Osteocyte (in vitro differentiated cells): ENCODE data around the gene BORA. TPM values are rescaled to one million over a fixed set of nuclear protein-coding genes. Genes with fewer than 3 reads are reported as not detected.

ENCODE experiments used
- DNase-seq: peaks from one replicate; pipeline ENCODE4 v3.0.0; 2021; ENCODE audit warnings: mixed read lengths; ENCODE audit not compliant: unreplicated experiment; ENCODE audit errors: extremely low spot score
- H3K27ac Mint-ChIP-seq: one replicate; pipeline ENCODE4 v1.8.0; 2021; ENCODE audit warnings: mild to moderate bottlenecking, mixed read lengths; ENCODE audit not compliant: unreplicated experiment
- H3K27me3 Mint-ChIP-seq: one replicate; pipeline ENCODE4 v1.8.0; 2021; ENCODE audit warnings: mixed read lengths; ENCODE audit not compliant: unreplicated experiment
- H3K36me3 Mint-ChIP-seq: one replicate; pipeline ENCODE4 v1.8.0; 2021; ENCODE audit warnings: mixed read lengths; ENCODE audit not compliant: unreplicated experiment
- H3K4me1 Mint-ChIP-seq: one replicate; pipeline ENCODE4 v1.8.0; 2021; ENCODE audit warnings: mixed read lengths; ENCODE audit not compliant: unreplicated experiment
- H3K4me3 Mint-ChIP-seq: one replicate; pipeline ENCODE4 v1.8.0; 2021; ENCODE audit warnings: mild to moderate bottlenecking, moderate library complexity, mixed read lengths; ENCODE audit not compliant: unreplicated experiment
- H3K9me3 Mint-ChIP-seq: one replicate; pipeline ENCODE4 v1.8.0; 2021; ENCODE audit warnings: mixed read lengths; ENCODE audit not compliant: unreplicated experiment
- CTCF ChIP-seq: fragments of 200-600 bp; sonication (generic); IDR thresholded peaks from 2 replicates; pipeline ENCODE4 v1.5.0; 2021; ENCODE audit warnings: antibody characterized with exemption, mild to moderate bottlenecking, moderate library complexity
- total RNA-seq: library from RNA; stranded (reverse); gene quantifications from 2 replicates; pipeline ENCODE4 v1.2.1, GENCODE V29; 2021

BORA gene
- total RNA-seq, 1 donor from 2014 or later: 3.3 TPM

- DNase-seq: no peak
- H3K36me3 Mint-ChIP-seq: peaks cover 30% of the 10 kb centered on the region
- H3K4me3 Mint-ChIP-seq: no peak overlapping the region
- peaks cover 10% of the 10 kb centered on the region for H3K4me1 Mint-ChIP-seq
- H3K27ac Mint-ChIP-seq: no peak overlapping the region
- no peaks in the 10 kb centered on the region for H3K27me3 Mint-ChIP-seq
- TF ChIP-seq CTCF: no peak
- no peaks in the 10 kb centered on the region for H3K9me3 Mint-ChIP-seq
Observed at GRCh38 chr13:72788831-72789230, 61.1 kb downstream of the BORA start.

DNA sequence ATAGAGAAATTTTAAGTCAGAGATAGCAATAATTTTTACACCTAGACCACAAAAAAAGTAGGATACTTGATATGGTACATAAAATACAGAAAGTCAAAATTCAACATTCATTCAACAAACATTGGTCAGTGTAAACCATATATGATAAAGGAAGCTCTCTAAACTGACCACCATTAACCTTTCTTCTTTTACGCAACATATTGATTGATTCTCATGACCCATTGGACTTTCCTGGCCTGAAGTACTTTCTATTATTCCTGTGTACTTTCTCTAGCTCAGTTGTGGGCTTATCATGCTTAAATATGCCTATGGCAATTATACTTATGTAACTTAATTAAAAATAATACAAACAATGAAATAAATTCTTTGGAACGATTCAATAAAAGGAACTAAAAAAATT is 64.9 kb downstream of the BORA start:
- Mint-ChIP-seq H3K27me3 (no peaks in the 10 kb centered on the region), H3K27ac (no peak overlapping the region), H3K36me3 (peaks cover 39% of the 10 kb centered on the region), H3K4me3 (no peak overlapping the region), H3K9me3 (no peaks in the 10 kb centered on the region), H3K4me1 (no peaks in the 10 kb centered on the region)
- DNase-seq: no peak
- no peak for TF ChIP-seq CTCF

DNA sequence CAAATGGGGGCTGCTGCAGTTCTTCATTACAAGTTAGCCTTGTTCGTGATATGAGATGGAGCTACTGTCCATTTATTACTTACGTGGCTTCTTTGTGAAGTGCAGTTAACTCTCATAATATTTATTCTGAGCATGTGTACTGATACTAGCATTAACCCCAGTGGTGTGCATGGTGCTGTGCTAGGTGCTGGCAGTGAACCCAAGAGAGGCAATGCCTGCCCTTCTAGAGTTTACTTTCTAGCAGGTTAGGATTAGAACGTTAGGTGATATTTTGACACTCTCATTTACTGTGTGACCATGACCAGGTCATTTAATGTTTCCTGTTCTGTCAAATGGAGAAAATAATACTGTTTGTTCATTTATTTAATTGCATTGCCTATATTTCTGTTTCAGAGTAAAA is 71.1 kb downstream of the BORA start:
- no peak for TF ChIP-seq CTCF
- no peak for DNase-seq
- Mint-ChIP-seq H3K4me1 (no peaks in the 10 kb centered on the region), H3K36me3 (peaks cover 36% of the 10 kb centered on the region), H3K27me3 (no peaks in the 10 kb centered on the region), H3K9me3 (no peaks in the 10 kb centered on the region), H3K4me3 (no peak overlapping the region), H3K27ac (no peak overlapping the region)

GRCh38 chr13:72804301-72804700 is 76.6 kb downstream of the BORA start:
- Mint-ChIP-seq H3K4me3 (no peak overlapping the region), H3K27ac (no peak overlapping the region), H3K36me3 (peaks cover 25% of the 10 kb centered on the region), H3K9me3 (no peaks in the 10 kb centered on the region), H3K27me3 (no peaks in the 10 kb centered on the region), H3K4me1 (no peaks in the 10 kb centered on the region)
- DNase-seq: no peak
- no peak for TF ChIP-seq CTCF

Other genes with a start within 250 kb of the BORA start
- 8.5 and 8.7 TPM in 2 replicates for gene MZT1, start 294 bp upstream of the BORA start, total RNA-seq
- 30.8 and 31.6 TPM in 2 replicates for gene DIS3, start 54.0 kb downstream of the BORA start, total RNA-seq
- 22.6 and 28.7 TPM in 2 replicates for gene PIBF1, start 54.2 kb downstream of the BORA start, total RNA-seq